Omental fat pad (tissue), 4 donors: Measurements from ENCODE around the gene USP30. TPM values are rescaled to one million over a fixed set of nuclear protein-coding genes. Genes with fewer than 3 reads are reported as not detected.

Experiments
- ATAC-seq: fragments of 150-250 bp; one replicate; pipeline ENCODE4 v1.9.1; 2016; ENCODE audit warnings: mild to moderate bottlenecking, moderate library complexity; ENCODE audit not compliant: low FRiP score
- DNase-seq: peaks from one replicate; pipeline ENCODE4 v3.0.0-alpha.2; 2019; ENCODE audit warnings: low spot score
- CTCF ChIP-seq, 3 donors: fragments of 450-650 bp; IDR thresholded peaks; one replicate each; pipeline ENCODE4 v1.5.1; 2016 to 2017; ENCODE audit warnings: antibody characterized with exemption in 3 of 3, mild to moderate bottlenecking in 3 of 3, moderate library complexity in 2 of 3
- total RNA-seq, 4 donors: library from RNA; depleted of rRNA; stranded (reverse); fragments of >200 nt; gene quantifications; one replicate each; pipeline ENCODE4 v1.1.0, GENCODE V29; 2016

Gene USP30
- total RNA-seq, 4 donors from 2014 or later = 8.8 to 36.2 (median 14.8) TPM

- ATAC-seq = peak; percentile 84
- peak; percentile 97 for DNase-seq
- TF ChIP-seq CTCF (IDR thresholded peaks at IDR 0.05) = no peak
Measured at GRCh38 chr12:109097435-109098182, 45.2 kb downstream of the USP30 start, which contains the start of gene UNG. UNG (plus strand) TSS chr12:109097597; CDS start chr12:109097680, 83 bp downstream.

GRCh38 chr12:109098183-109098604 lies 45.8 kb downstream of the USP30 start:
- ATAC-seq (peak; percentile 21), DNase-seq (peak; percentile 39)
- no peak for TF ChIP-seq CTCF (IDR thresholded peaks at IDR 0.05)

DNA sequence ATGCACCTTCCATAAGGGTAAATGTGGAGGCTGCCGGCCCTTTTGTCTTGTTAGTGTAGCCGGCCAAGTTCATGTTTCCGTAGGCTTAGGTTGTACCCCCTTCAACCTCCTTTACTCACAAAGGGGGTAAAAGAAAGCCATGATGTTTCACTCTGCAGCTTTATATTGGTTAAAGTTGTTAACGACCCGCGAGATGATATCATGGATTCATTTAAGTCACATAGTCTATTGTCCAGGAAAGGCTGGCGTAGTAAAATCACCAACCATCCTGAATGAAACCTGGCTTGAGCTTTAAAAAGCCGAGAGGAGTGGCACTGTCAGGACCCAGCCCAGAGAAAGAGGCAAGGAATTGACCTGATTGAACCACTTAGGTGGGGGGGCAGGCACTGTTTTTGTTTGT lies 46.3 kb downstream of the USP30 start:
- DNase-seq (no peak), ATAC-seq (no peak)

DNA sequence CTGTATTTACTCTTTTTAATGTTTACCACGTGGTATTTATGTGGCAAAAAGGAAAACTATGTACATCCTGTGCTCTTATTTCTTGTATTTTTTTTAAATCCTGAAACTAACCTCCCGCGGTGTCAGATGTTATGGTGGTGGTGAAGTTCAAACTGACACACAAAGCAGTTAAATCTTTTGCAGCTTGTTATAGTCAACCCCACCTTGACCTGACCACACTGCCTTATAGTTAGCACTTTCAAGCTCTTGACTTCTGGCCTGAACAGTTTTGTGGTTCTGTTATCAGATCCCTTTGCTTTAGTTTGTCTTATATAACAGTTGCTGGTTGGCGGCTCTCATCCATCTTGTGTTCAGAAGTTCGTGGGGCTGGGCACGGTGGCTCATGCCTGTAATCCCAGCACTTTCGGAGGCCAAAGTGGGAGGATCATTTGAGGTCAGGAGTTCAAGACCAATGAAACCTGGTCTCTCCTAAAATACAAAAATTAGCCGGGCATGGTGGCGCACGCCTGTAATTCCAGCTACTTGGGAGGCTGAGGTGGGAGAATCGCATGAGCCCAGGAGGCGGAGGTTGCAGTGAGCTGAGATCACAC lies 47.1 kb downstream of the USP30 start:
- DNase-seq = no peak
- ATAC-seq = no peak
- TF ChIP-seq CTCF (IDR thresholded peaks at IDR 0.05) = no peak

More for the DNA sequence above, 46.3 kb downstream of the USP30 start:
- TF ChIP-seq CTCF (IDR thresholded peaks at IDR 0.05) = no peak

DNA sequence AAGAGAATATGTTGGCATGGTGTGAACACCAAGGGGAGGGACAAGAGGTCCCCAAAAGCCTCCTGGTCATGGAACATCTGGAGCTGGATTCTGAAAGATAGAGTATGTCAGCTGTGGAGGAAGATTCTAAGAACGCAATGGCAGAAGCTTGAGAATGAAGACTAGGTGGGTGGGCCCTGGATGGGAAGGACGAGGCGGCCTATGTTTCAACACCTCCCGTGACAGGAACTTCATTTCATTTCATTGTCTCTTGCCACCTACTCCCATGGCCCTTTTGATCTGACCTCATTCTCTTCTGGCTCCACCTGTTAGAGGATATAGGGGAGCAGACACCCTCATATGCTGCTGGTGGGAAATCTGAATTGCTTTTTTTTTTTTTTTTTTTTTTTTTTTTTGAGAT lies 48.4 kb downstream of the USP30 start:
- no peak for DNase-seq
- no peak for ATAC-seq
- TF ChIP-seq CTCF (IDR thresholded peaks at IDR 0.05) = no peak

DNA sequence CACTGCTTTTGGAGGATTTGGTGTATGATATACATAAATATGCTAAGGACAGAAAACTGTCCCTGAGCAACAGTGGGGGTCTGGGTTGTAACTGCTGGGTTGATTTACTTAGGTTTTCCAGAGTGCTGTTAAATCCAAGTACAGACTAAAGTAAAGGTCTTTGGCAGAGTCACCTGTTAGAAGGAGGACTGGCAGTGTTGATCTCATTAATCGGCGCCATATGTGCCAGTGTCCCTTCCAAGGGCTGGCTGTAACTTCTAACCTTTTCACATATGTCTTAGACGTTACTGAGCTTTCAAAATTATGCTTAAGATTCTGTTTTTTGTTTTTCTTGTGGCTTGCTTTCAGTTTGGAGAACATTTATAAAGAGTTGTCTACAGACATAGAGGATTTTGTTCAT lies 50.1 kb downstream of the USP30 start:
- DNase-seq = no peak
- TF ChIP-seq CTCF (IDR thresholded peaks at IDR 0.05) = no peak
- ATAC-seq = no peak

DNA sequence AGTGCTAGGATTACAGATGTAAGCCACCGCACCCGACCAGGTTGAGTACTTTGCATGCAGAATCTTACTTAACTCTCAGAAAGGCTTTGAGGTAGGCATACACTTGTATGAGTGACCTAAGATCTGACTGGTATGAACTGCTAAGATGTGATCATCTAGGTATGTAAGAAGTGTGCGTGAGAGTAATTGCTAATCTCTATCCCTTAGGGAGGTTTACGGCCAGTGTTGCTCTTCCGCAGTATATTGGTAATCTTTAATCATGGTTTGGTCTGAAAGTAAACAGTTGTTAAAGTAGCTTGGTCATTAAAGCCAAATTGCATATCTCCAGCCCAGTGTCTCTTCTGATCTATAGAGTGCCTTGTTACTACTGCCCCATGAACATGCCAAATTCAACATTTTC lies 52.8 kb downstream of the USP30 start:
- ATAC-seq (no peak), DNase-seq (no peak)
- no peak for TF ChIP-seq CTCF (IDR thresholded peaks at IDR 0.05)
